ENCODE data around the gene TARM1. TPM values are rescaled to one million over a fixed set of nuclear protein-coding genes. Genes with fewer than 3 reads are reported as not detected.

The TARM1 gene
- not detected in 2 replicates for total RNA-seq

DNA sequence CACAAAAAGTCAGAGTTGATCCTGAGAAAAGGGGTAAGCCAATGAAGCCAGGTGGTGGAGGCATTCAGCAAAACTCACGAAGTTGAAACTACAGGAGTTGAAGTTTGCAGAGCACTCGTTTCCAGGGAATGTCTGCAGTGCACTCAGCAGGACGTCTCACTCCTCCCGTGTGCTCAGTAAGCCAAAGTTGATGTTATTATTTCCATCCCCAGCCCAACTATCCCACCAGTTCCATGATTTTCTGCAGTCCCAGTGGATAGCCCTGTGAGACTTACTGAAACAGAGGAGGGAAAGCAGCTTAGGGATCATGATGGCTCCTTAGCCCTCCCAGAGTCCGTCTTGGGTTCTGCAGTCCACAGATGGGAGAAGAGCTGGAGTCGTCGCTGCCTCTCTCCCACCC lies at the start of gene TARM1:
TSS of gene TARM1 (minus strand) at position 334 of the 400 bp plus-strand sequence. CDS start at position 309, 25 bp downstream.

DNA sequence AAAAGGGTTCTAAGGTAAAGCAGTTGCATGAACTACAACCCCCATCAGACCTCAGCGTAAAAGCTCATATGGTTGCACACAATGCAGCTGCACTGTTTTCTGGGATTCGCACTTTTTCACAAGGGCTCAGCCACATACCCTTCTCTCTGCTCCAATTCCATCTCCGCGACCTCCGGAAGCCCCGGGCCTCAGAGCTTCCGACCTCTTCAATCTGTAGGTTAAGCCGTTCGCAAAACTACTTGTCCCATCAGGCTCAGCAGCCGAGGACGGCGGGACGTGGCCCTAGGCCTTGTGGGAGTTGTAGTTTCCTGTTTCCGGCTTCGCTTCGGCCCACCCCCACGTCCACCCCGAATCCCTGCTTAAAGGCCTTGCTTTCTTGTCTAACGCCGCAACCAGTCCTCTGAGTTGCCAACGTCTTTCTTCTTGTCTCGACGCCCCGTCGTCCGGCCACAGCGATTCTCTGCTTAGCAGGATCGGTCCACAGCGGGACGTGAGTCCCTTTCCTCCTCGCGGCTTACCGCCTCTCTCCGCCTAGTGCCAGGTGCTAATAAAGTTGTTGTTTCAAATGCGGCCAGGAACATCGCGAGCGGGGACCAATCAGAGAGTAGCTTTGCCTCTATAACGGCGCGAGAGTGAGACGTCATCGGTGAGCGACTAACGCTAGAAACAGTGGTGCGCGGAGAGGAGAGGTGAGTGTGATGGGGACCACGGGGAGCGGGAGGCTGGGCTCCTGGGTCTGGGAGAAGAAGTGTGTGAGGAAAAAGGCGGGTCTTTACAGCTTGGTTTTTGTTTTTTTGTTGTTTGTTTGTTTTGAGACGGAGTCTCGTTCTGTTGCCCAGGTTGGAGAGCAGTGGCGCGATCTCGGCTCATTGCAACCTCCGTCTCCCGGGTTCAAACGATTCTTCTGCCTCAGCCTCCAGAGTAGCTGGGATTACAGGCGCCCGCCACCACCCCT lies 34.2 kb upstream of the TARM1 start, which contains the start of the genes PRPF31 and TFPT:
TSS of gene PRPF31 (plus strand) at position 646 of the 955 bp plus-strand sequence. CDS start 2,525 bp downstream, outside the sequence.
TSS of gene TFPT (minus strand) at position 549 of the 955 bp plus-strand sequence. CDS start at position 161, 388 bp downstream.

DNA sequence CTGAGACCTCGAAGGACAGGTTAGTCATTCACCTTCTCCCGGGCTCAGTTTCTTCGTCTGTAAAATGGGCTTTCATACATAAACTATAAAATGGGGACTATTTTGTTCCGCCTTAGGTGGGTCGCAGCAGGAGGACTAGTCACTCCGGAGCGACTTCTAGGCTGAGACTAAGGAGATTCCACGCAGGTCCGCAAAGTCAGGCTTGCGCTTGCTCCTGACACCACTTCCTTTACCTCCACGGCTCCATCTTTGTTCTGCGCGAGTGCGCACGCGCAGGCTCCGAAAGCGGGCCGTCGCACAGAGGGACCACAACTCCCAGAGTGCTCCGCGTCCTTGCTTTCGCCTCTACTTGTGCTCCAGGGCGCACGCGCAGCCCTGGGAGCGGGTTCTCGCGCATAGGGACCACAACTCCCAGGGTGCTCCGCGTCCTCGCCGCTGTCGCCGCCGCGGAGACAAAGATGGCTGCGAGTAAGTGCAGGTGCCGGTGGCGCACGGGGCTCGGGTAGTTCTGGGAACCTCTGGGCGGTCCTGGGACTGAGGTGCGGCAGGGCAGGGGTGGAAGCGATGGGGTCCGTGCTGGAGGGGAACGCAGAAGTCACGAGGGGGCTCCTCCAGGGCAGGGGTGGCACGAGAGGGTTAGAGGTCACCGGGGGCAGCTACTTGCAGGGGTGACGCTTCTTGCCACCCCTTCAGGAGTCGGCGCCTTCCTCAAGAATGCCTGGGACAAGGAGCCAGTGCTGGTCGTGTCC lies 21.4 kb upstream of the TARM1 start, which contains the start of gene NDUFA3:
TSS of gene NDUFA3 (plus strand) at position 435 of the 749 bp plus-strand sequence. CDS start at position 459, 24 bp downstream.

GRCh38 chr19:54100561-54100960 lies 19.4 kb upstream of the TARM1 start, which contains the start of gene OSCAR:
Gene OSCAR, minus strand, starts transcription at chr19:54100803. Its CDS starts 11 bp downstream, at chr19:54100792.

GRCh38 chr19:54063350-54064116 lies 17.6 kb downstream of the TARM1 start, which contains the start of gene VSTM1:
Gene VSTM1, minus strand, starts transcription at chr19:54063897. Its CDS starts 120 bp downstream, at chr19:54063777.

Other genes starting within 250 kb of the TARM1 start
- gene MYADM, start 213.5 kb downstream of the TARM1 start, total RNA-seq: 107 and 148 TPM in 2 replicates
- gene PRKCG, start 199.2 kb downstream of the TARM1 start, total RNA-seq: 0.49 TPM in 1 of 2 replicates, not detected in the other
- gene CACNG7, start 172.1 kb downstream of the TARM1 start, total RNA-seq: 6.3 and 11.3 TPM in 2 replicates
- gene CACNG8, start 118.4 kb downstream of the TARM1 start, total RNA-seq: 0.72 and 0.97 TPM in 2 replicates
- gene CACNG6, start 89.7 kb downstream of the TARM1 start, total RNA-seq: 0.16 and 0.72 TPM in 2 replicates
- not detected in 2 replicates for gene VSTM1, start 17.5 kb downstream of the TARM1 start, total RNA-seq
- 0.49 and 2.0 TPM in 2 replicates for gene OSCAR, start 19.4 kb upstream of the TARM1 start, total RNA-seq
- 13.4 and 40.8 TPM in 2 replicates for gene NDUFA3, start 21.5 kb upstream of the TARM1 start, total RNA-seq
- 13.9 and 22.2 TPM in 2 replicates for gene TFPT, start 34.3 kb upstream of the TARM1 start, total RNA-seq
- 50.2 and 52.7 TPM in 2 replicates for gene PRPF31, start 34.4 kb upstream of the TARM1 start, total RNA-seq
- gene CNOT3, start 56.4 kb upstream of the TARM1 start, total RNA-seq: 15.5 and 20.4 TPM in 2 replicates
- 3.4 and 4.5 TPM in 2 replicates for gene LENG1, start 78.4 kb upstream of the TARM1 start, total RNA-seq
- gene TMC4, start 91.8 kb upstream of the TARM1 start, total RNA-seq: 0.32 and 0.90 TPM in 2 replicates
- gene MBOAT7, start 108.2 kb upstream of the TARM1 start, total RNA-seq: 98.8 and 123 TPM in 2 replicates
- gene TSEN34, start 109.9 kb upstream of the TARM1 start, total RNA-seq: 82.1 and 116 TPM in 2 replicates
- 2,181 and 2,831 TPM in 2 replicates for gene RPS9, start 119.5 kb upstream of the TARM1 start, total RNA-seq
- gene LILRB3, start 141.6 kb upstream of the TARM1 start, total RNA-seq: not detected in 2 replicates
- not detected in 2 replicates for gene LILRA6, start 161.4 kb upstream of the TARM1 start, total RNA-seq
- not detected in 2 replicates for gene LILRB5, start 175.9 kb upstream of the TARM1 start, total RNA-seq
- not detected in 2 replicates for gene LILRB2, start 199.7 kb upstream of the TARM1 start, total RNA-seq
- gene LILRA5, start 231.8 kb upstream of the TARM1 start, total RNA-seq: not detected in 2 replicates

All from cardiac atrium fibroblast (primary cell).